CD4-positive, alpha-beta memory T cell (primary cell): Measurements from ENCODE around the gene EPHB2. TPM values are rescaled to one million over a fixed set of nuclear protein-coding genes. Genes with fewer than 3 reads are reported as not detected.

Experiments
- CTCF ChIA-PET: fragments of 350-600 bp; sonication (Branson Sonifier 250); formaldehyde crosslinking; loops from one replicate; lab custom pipeline; 2021; ENCODE audit warnings: inconsistent platforms; ENCODE audit not compliant: partially characterized antibody; lab: Charles Lee
- POLR2A ChIA-PET: fragments of 350-600 bp; sonication (Branson Sonifier 250); formaldehyde crosslinking; loops from one replicate; lab custom pipeline; 2021; ENCODE audit not compliant: partially characterized antibody; lab: Charles Lee
- DNase-seq, 5 donors: peaks; one replicate each; pipeline versions ENCODE4 v3.0.0 to v3.0.0-alpha.2; 2020 to 2022; ENCODE audit warnings: mixed read lengths in 1 of 5
- H3K27ac ChIP-seq: one replicate; pipeline ENCODE4 v1.7.0; 2013; ENCODE audit warnings: low read depth, low read length
- H3K27me3 ChIP-seq: 2 replicates; pipeline ENCODE4 v1.7.0; 2013; ENCODE audit warnings: mild to moderate bottlenecking, low read length, moderate library complexity; ENCODE audit not compliant: insufficient read depth
- H3K36me3 ChIP-seq: 2 replicates; pipeline ENCODE4 v1.7.0; 2013; ENCODE audit warnings: mild to moderate bottlenecking, low read length, moderate library complexity; ENCODE audit not compliant: insufficient read depth
- H3K4me1 ChIP-seq: 2 replicates; pipeline ENCODE4 v1.7.0; 2013; ENCODE audit warnings: mild to moderate bottlenecking, low read length, moderate library complexity; ENCODE audit not compliant: insufficient read depth
- H3K4me3 ChIP-seq, 2 donors: one replicate each; pipeline ENCODE4 v1.7.0; 2013; ENCODE audit warnings: low read length in 2 of 2, mild to moderate bottlenecking in 1 of 2
- H3K9me3 ChIP-seq, 2 donors: one replicate each; pipeline ENCODE4 v1.7.0; 2013; ENCODE audit warnings: low read length in 2 of 2, control low read depth in 1 of 2; ENCODE audit not compliant: control insufficient read depth in 1 of 2
- H3K27ac Mint-ChIP-seq, 7 donors: one replicate each; pipeline ENCODE4 v1.8.0; 2020 to 2021; ENCODE audit warnings: mixed read lengths in 7 of 7, mild to moderate bottlenecking in 6 of 7, inconsistent platforms in 3 of 7, moderate library complexity in 3 of 7
- H3K27me3 Mint-ChIP-seq, 2 donors: one replicate each; pipeline ENCODE4 v1.8.0; 2020 to 2021; ENCODE audit warnings: mixed read lengths in 2 of 2
- H3K36me3 Mint-ChIP-seq, 2 donors: one replicate each; pipeline ENCODE4 v1.8.0; 2020 to 2021; ENCODE audit warnings: mixed read lengths in 2 of 2, inconsistent platforms in 1 of 2, mild to moderate bottlenecking in 1 of 2
- H3K4me1 Mint-ChIP-seq, 4 donors: one replicate each; pipeline ENCODE4 v1.8.0; 2020 to 2021; ENCODE audit warnings: mixed read lengths in 4 of 4, mild to moderate bottlenecking in 1 of 4
- H3K4me3 Mint-ChIP-seq, 8 donors: one replicate each; pipeline ENCODE4 v1.8.0; 2020 to 2021; ENCODE audit warnings: mixed read lengths in 8 of 8, mild to moderate bottlenecking in 7 of 8, moderate library complexity in 6 of 8, inconsistent platforms in 3 of 8
- H3K9me3 Mint-ChIP-seq, 8 donors: one replicate each; pipeline ENCODE4 v1.8.0; 2020 to 2021; ENCODE audit warnings: mixed read lengths in 8 of 8, mild to moderate bottlenecking in 5 of 8, inconsistent platforms in 3 of 8, moderate library complexity in 1 of 8
- intact Hi-C: fragments of 100-400 bp; cut with micrococcal nuclease; formaldehyde crosslinking; loops from one replicate; pipeline ENCODE4 v1.15.1; 2023
- polyA plus RNA-seq, 2 donors: library from polyadenylated mRNA; unstranded; fragments of 300-500 nt; fragmentation: Illumina TruSeq; gene quantifications; one replicate each; pipeline ENCODE4 v1.2.3, GENCODE V29; 2021
- total RNA-seq, 2 experiments: library from RNA; stranded (reverse); gene quantifications; one replicate each; pipeline ENCODE4 v1.2.3, GENCODE V29; 2021

Gene EPHB2
- total and polyA plus RNA-seq, 4 experiments from 2014 or later = 0.35 to 0.36 TPM; not detected in 2

DNA sequence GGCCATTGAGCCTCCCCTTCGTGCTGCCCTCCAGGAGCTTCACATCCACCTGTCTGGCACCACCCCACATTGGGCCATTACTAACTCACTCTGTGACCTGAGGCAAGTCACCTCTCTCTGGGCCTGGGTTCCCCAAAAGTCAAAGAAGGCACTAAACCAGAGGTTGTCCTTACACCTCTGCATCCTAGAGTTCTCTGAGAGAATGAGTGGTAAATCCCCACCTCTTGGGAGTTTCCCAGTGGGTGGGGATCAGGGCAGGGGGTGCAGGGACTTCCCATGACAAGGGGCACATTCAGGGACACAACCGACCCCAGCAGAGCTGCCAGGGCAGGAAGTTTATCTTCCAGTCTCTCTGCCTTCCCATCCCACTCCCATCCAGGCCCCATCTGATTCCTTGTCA, 99.7 kb downstream of the EPHB2 start:
- Histone ChIP-seq H3K27me3 (no peaks in the 10 kb centered on the region), H3K4me3 (no peak overlapping the region), H3K36me3 (no peaks in the 10 kb centered on the region), H3K4me1 (no peaks in the 10 kb centered on the region), H3K27ac (no peak overlapping the region), H3K9me3 (no peaks in the 10 kb centered on the region)
- no peak overlapping the region for H3K4me3 Mint-ChIP-seq
- H3K4me1 Mint-ChIP-seq = no peaks in the 10 kb centered on the region
- no peak for DNase-seq
- CTCF ChIA-PET = no interaction called here
- no peaks in the 10 kb centered on the region for H3K27me3 Mint-ChIP-seq
- POLR2A ChIA-PET = no interaction called here
- peaks cover 0 to 2% (median 0%) of the 10 kb centered on the region in 8 donors for H3K9me3 Mint-ChIP-seq
- H3K27ac Mint-ChIP-seq = no peak overlapping the region
- intact Hi-C loops = no loop called here
- H3K36me3 Mint-ChIP-seq = no peaks in the 10 kb centered on the region

DNA sequence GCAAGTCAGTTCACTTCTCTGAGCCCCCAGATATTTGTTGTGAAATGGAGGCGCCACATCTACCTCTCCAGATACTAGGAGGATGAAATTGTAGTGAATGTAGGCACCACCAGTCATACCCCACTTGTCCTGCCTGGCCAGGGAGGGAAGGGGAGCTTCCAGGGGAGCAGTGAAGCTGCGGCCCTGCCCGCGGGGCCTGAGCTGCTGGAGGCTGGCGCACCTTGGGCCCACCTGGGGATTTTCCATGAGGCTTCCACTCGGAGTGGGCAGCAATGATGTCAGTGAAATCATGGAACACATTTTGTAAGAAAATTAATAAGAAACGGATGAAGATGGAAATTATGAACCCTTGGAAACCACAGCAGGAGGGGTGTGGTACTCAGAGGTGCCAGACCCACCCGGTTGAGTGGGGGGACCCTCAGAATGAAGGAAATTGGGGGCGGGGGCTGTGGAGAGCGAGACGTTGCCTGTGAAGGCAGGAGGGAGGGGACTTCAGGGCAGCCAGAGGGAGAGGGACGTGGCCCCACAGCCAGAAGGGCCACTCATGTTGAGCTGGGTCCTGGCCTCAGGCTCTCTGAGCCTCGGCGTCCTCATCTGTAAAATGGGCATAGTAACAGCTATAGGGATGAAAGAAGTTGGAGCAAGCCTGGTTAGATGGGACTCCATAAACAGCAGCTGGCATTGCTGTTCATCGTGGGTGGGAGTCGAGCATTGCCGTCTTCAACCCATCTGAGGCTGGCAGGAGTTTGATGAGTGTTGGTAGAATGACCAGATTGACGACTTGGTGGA, 101.6 kb downstream of the EPHB2 start:
- H3K36me3 Mint-ChIP-seq = no peaks in the 10 kb centered on the region
- H3K9me3 Mint-ChIP-seq = peaks cover 0 to 2% (median 0%) of the 10 kb centered on the region in 8 donors
- H3K4me1 Mint-ChIP-seq = no peaks in the 10 kb centered on the region
- POLR2A ChIA-PET = no interaction called here
- H3K9me3 ChIP-seq = no peaks in the 10 kb centered on the region
- H3K27me3 Mint-ChIP-seq = no peaks in the 10 kb centered on the region
- H3K4me1 ChIP-seq = no peaks in the 10 kb centered on the region
- intact Hi-C loops = no loop called here
- H3K27me3 ChIP-seq = no peaks in the 10 kb centered on the region
- no peaks in the 10 kb centered on the region for H3K36me3 ChIP-seq
- no peak overlapping the region for H3K27ac Mint-ChIP-seq
- no peak for DNase-seq
- H3K27ac ChIP-seq = no peak overlapping the region
- no peak overlapping the region for H3K4me3 Mint-ChIP-seq
- CTCF ChIA-PET = no interaction called here
- no peak overlapping the region for H3K4me3 ChIP-seq

DNA sequence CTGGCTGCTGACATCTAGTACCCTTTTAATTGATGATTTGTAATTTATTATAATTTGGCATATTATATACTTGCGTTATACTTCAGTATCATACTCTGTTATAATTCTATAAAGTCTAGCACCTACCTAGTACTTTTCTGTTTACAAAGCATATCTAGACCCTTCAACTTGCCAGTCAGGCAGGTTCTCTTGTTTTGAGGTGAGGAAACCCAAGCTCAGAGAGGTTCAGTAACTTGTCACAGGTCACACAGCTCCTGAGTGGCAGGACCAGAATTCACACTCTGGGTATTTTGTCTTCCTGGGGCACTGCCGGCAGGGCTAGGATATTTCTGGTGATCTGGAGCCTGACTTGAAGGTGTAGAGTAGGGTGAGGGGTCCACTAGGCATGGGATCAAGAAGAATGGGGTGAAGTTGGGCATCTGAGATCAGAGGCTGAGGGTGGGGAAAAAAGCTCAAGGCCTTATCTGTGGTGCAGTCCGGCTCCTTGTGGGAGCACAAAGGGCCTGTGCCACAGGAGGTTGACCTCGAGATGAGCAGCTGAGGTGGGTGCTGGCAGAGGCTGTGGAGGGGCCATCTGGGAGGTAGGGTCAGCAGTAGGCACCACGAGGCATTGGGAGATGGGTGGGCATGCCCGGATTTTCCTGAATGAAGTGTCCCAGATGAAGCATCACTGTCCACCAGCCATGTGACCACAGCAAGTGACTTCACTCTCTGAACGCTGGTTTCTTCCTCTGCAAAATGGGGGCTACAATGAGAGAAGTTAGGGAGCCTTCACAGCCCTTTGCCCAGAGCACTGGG, 102.6 kb downstream of the EPHB2 start:
- no peaks in the 10 kb centered on the region for H3K27me3 Mint-ChIP-seq
- Histone ChIP-seq H3K36me3 (no peaks in the 10 kb centered on the region), H3K4me3 (no peak overlapping the region), H3K9me3 (no peaks in the 10 kb centered on the region), H3K27ac (no peak overlapping the region), H3K27me3 (no peaks in the 10 kb centered on the region), H3K4me1 (no peaks in the 10 kb centered on the region)
- no peak overlapping the region for H3K4me3 Mint-ChIP-seq
- no peaks in the 10 kb centered on the region for H3K36me3 Mint-ChIP-seq
- POLR2A ChIA-PET = no interaction called here
- intact Hi-C loops = no loop called here
- no peak for DNase-seq
- H3K9me3 Mint-ChIP-seq = no peaks in the 10 kb centered on the region
- H3K27ac Mint-ChIP-seq = no peak overlapping the region
- CTCF ChIA-PET = no interaction called here
- H3K4me1 Mint-ChIP-seq = no peaks in the 10 kb centered on the region

DNA sequence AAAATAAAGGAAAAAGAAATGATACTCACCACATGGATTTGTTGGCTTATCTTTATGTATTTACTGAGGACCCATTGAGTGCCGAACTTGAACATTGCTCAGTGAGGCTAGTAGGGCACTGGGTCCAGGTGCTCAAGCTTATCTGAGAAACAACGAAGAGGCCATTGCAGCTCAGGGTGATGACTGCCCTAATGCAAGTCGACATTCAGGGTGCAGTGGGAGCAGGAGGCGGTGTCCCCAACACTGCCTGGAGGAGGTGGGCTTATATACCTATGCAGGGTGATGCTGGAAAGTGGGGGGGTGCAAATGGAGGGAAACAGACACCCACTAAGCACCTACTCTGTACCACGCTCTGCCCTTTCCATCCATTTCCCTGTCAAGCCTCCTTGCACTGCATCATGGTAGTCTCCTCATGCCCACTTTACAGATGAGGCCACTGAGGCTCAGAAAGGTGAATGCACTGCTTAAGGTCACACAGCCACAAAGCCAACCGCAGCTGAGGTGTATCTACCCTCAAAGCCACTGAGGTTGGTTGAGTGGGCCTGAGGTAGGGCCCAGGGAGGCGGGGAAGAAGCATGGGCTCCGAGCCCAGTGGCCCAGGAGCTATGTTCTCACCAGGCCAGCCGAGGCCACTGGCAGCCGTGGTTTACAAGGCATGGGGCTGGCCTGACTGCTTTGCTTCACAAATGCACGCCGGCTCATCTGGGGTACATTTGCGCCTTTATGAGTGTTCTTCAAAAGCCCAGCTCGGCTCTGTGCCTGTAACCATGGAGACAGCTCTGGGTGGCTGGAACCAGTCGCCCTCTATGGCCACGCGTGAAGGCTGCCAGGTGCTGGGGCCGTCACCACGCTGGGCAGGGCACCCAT, 103.8 kb downstream of the EPHB2 start:
- peaks cover 2 to 5% of the 10 kb centered on the region in 2 donors for H3K27me3 Mint-ChIP-seq
- H3K9me3 Mint-ChIP-seq = no peaks in the 10 kb centered on the region
- no peaks in the 10 kb centered on the region for H3K4me1 Mint-ChIP-seq
- H3K36me3 Mint-ChIP-seq = no peaks in the 10 kb centered on the region
- H3K27ac ChIP-seq = no peak overlapping the region
- H3K36me3 ChIP-seq = no peaks in the 10 kb centered on the region
- no peaks in the 10 kb centered on the region for H3K9me3 ChIP-seq
- H3K4me3 ChIP-seq = no peak overlapping the region
- intact Hi-C loops = no loop called here
- no peak overlapping the region for H3K4me3 Mint-ChIP-seq
- no peaks in the 10 kb centered on the region for H3K27me3 ChIP-seq
- no peak overlapping the region for H3K27ac Mint-ChIP-seq
- DNase-seq = no peak
- CTCF ChIA-PET = no interaction called here
- no peaks in the 10 kb centered on the region for H3K4me1 ChIP-seq
- POLR2A ChIA-PET = no interaction called here

DNA sequence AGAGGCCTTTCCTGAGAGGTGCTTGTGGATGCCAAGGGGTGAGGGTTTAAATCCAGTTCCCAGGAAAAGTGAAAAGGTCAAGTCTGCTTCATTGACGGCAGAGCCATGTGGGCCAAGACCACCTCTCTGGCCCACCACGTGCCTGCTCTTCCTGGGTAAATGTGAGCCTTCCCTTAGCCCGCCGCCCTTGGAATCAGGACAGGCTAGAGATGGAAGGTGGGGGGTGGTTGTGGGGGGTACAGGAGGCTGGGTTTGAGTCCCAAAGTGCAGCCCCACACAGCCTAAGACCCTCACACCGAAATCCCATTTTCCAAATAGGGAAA, 104.4 kb downstream of the EPHB2 start:
- H3K36me3 Mint-ChIP-seq = no peaks in the 10 kb centered on the region
- Histone ChIP-seq H3K36me3 (no peaks in the 10 kb centered on the region), H3K9me3 (no peaks in the 10 kb centered on the region), H3K4me1 (no peaks in the 10 kb centered on the region), H3K27me3 (no peaks in the 10 kb centered on the region), H3K27ac (no peak overlapping the region), H3K4me3 (no peak overlapping the region)
- ChIA-PET POLR2A (no interaction called here), CTCF (no interaction called here)
- no peak overlapping the region for H3K27ac Mint-ChIP-seq
- no peaks in the 10 kb centered on the region for H3K4me1 Mint-ChIP-seq
- H3K4me3 Mint-ChIP-seq = no peak overlapping the region
- H3K27me3 Mint-ChIP-seq = peaks cover 2 to 5% of the 10 kb centered on the region in 2 donors
- no peak for DNase-seq
- no peaks in the 10 kb centered on the region for H3K9me3 Mint-ChIP-seq
- intact Hi-C loops = no loop called here

DNA sequence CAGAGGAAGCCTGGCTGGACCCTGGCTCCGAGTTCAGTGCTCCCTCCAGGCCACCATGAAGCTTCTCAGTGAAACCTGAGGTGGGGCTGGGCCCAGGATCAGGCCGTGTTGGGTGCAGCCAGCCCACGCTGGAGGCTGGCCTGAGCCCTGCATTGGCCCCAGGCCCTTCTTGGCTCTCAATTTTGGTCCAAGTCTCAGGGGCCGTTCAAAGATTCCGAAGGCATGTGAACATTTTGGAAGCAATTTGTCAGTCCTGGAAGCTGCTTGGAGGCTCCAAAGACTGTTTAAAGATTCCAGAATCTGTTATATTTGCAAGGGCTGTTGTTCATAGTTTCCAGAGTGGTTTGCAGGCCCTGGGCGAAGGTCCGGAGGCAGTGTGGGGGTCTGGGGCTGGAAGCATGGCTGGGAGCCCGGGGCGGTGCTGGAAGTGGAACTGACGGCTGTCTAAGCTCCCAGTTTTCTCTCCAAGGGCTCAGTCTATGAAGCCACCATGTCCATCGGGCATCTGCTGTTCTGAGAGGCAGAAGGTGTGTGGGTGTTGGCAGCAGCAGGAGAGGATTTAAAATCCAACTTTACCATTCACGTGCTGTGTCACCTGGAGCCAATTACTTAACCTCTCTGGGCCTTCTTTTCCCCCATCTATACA, 104.9 kb downstream of the EPHB2 start:
- no peaks in the 10 kb centered on the region for H3K9me3 Mint-ChIP-seq
- no peak overlapping the region for H3K4me3 ChIP-seq
- no peaks in the 10 kb centered on the region for H3K27me3 ChIP-seq
- no peaks in the 10 kb centered on the region for H3K36me3 ChIP-seq
- no peaks in the 10 kb centered on the region for H3K36me3 Mint-ChIP-seq
- ChIA-PET CTCF (interaction anchor here (0.7 kb wide), 1 partner anchor 9 kb away, joined by 3 read pairs; no protein-coding TSS in a partner anchor), POLR2A (no interaction called here)
- H3K27me3 Mint-ChIP-seq = peaks cover 3 to 5% of the 10 kb centered on the region in 2 donors
- DNase-seq = no peak
- no peak overlapping the region for H3K27ac Mint-ChIP-seq
- H3K9me3 ChIP-seq = no peaks in the 10 kb centered on the region
- no peak overlapping the region for H3K27ac ChIP-seq
- intact Hi-C loops = no loop called here
- no peaks in the 10 kb centered on the region for H3K4me1 ChIP-seq
- H3K4me3 Mint-ChIP-seq = no peak overlapping the region
- no peaks in the 10 kb centered on the region for H3K4me1 Mint-ChIP-seq
